IMR-90 (cell line): Measurements from ENCODE around the gene ITGA1. TPM values are rescaled to one million over a fixed set of nuclear protein-coding genes. Genes with fewer than 3 reads are reported as not detected.
A peak's percentile ranks its signal among the peaks of the same experiment; 100 is the strongest.

ENCODE experiments used
- ATAC-seq: fragments of 200-7000 bp; cut with Tn5 transposase; 2 replicates; pipeline ENCODE4 v1.9.1; 2020; ENCODE audit warnings: low read depth, mild to moderate bottlenecking, moderate library complexity
- BruUV-seq: library from RNA; stranded (reverse); fragments of 400-500 nt; replicated peaks from 2 replicates; lab custom pipeline; 2021; lab: Mats Ljungman, UMichigan
- CTCF ChIA-PET: fragments of 300-600 bp; formaldehyde crosslinking; extraction: SDS; loops from one replicate; lab custom pipeline; 2021; ENCODE audit warnings: antibody characterized with exemption; lab: Yijun Ruan, JAX
- POLR2A ChIA-PET: fragments of 300-600 bp; sonication (Branson Sonifier 250); formaldehyde crosslinking; loops from one replicate; lab custom pipeline; 2022; ENCODE audit warnings: antibody characterized with exemption; ENCODE audit not compliant: unreplicated experiment; lab: Charles Lee
- DNase-seq: peaks from one replicate; pipeline ENCODE4 v3.0.0; 2013
- H2AFZ ChIP-seq: replicated peaks from 2 replicates; pipeline ENCODE3; 2013; ENCODE audit warnings: low read length, mild to moderate bottlenecking; ENCODE audit not compliant: poor library complexity
- H2AK5ac ChIP-seq: 2 replicates; pipeline ENCODE4 v1.6.1; 2013; ENCODE audit warnings: low read depth, low read length, inconsistent platforms
- H2AK9ac ChIP-seq: replicated peaks from 2 replicates; pipeline ENCODE3; 2013; ENCODE audit warnings: mild to moderate bottlenecking, low read depth, low read length, moderate library complexity; ENCODE audit not compliant: poor library complexity
- H2BK120ac ChIP-seq: 2 replicates; pipeline ENCODE4 v1.6.1; 2013; ENCODE audit warnings: low read depth, low read length, inconsistent platforms
- H2BK15ac ChIP-seq: 3 replicates; pipeline ENCODE4 v1.6.1; 2013; ENCODE audit warnings: low read depth, low read length, inconsistent platforms
- H2BK20ac ChIP-seq: 2 replicates; pipeline ENCODE4 v1.6.1; 2013; ENCODE audit warnings: low read depth, mild to moderate bottlenecking, inconsistent platforms, low read length, moderate library complexity
- H2BK5ac ChIP-seq: 2 replicates; pipeline ENCODE4 v1.6.1; 2013; ENCODE audit warnings: mild to moderate bottlenecking, low read depth, low read length, inconsistent platforms; ENCODE audit not compliant: poor library complexity, severe bottlenecking
- H3K14ac ChIP-seq: replicated peaks from 2 replicates; pipeline ENCODE4 v1.6.1; 2013; ENCODE audit warnings: low read depth, low read length, inconsistent platforms
- H3K18ac ChIP-seq: 2 replicates; pipeline ENCODE4 v1.6.1; 2013; ENCODE audit warnings: low read depth, low read length, control low read depth
- H3K23ac ChIP-seq: 2 replicates; pipeline ENCODE4 v1.6.1; 2013; ENCODE audit warnings: low read depth, low read length, inconsistent platforms
- H3K27ac ChIP-seq: 2 replicates; pipeline ENCODE4 v1.5.1; 2013; ENCODE audit warnings: mild to moderate bottlenecking, control low read depth, low read length; ENCODE audit not compliant: insufficient read depth
- H3K27me3 ChIP-seq: 2 replicates; pipeline ENCODE4 v1.6.1; 2013; ENCODE audit warnings: low read length; ENCODE audit not compliant: control insufficient read depth, insufficient read depth
- H3K36me3 ChIP-seq: 2 replicates; pipeline ENCODE4 v1.6.1; 2013; ENCODE audit warnings: low read length, mixed read lengths; ENCODE audit not compliant: control insufficient read depth, insufficient read depth
- H3K4ac ChIP-seq: 2 replicates; pipeline ENCODE4 v1.6.1; 2013; ENCODE audit warnings: low read depth, low read length, inconsistent platforms
- H3K4me1 ChIP-seq: 2 replicates; pipeline ENCODE4 v1.6.1; 2013; ENCODE audit warnings: low read length, mixed read lengths; ENCODE audit not compliant: control insufficient read depth, insufficient read depth
- H3K4me2 ChIP-seq: 2 replicates; pipeline ENCODE4 v1.6.1; 2013; ENCODE audit warnings: low read depth, mild to moderate bottlenecking, control low read depth, low read length, moderate library complexity
- H3K4me3 ChIP-seq: 2 replicates; pipeline ENCODE4 v1.5.1; 2013; ENCODE audit warnings: low read depth, mild to moderate bottlenecking, control low read depth, low read length, moderate library complexity; ENCODE audit not compliant: insufficient read depth
- H3K56ac ChIP-seq: 2 replicates; pipeline ENCODE4 v1.6.1; 2013; ENCODE audit warnings: low read length, inconsistent platforms; ENCODE audit not compliant: insufficient read depth; ENCODE audit errors: extremely low read depth
- H3K79me1 ChIP-seq, 2 experiments: 2 replicates each; pipeline ENCODE4 v1.6.1; 2013; ENCODE audit warnings: low read length in 2 of 2, inconsistent platforms in 1 of 2, low read depth in 1 of 2
- H3K9ac ChIP-seq: 2 replicates; pipeline ENCODE4 v1.6.1; 2013; ENCODE audit warnings: low read depth, low read length, control low read depth
- H3K9me1 ChIP-seq: 2 replicates; pipeline ENCODE4 v1.6.1; 2013; ENCODE audit warnings: low read length, inconsistent platforms; ENCODE audit not compliant: insufficient read depth
- H3K9me3 ChIP-seq: 2 replicates; pipeline ENCODE4 v1.6.1; 2013; ENCODE audit warnings: low read length; ENCODE audit not compliant: control insufficient read depth, insufficient read depth
- H4K20me1 ChIP-seq: 2 replicates; pipeline ENCODE4 v1.6.1; 2013; ENCODE audit warnings: low read length, inconsistent platforms; ENCODE audit not compliant: insufficient read depth
- H4K5ac ChIP-seq: 2 replicates; pipeline ENCODE4 v1.6.1; 2013; ENCODE audit warnings: mild to moderate bottlenecking, low read depth, low read length, control low read depth
- H4K8ac ChIP-seq, 2 experiments: 2 replicates each; pipeline ENCODE4 v1.6.1; 2013; ENCODE audit warnings: low read depth in 2 of 2, low read length in 2 of 2, control low read depth in 1 of 2, inconsistent platforms in 1 of 2
- H4K91ac ChIP-seq: 2 replicates; pipeline ENCODE4 v1.6.1; 2013; ENCODE audit warnings: low read depth, low read length, inconsistent platforms; ENCODE audit not compliant: insufficient read depth
- CEBPB ChIP-seq: IDR thresholded peaks from 2 replicates; pipeline ENCODE4 v1.6.1; 2012; ENCODE audit warnings: low read depth, low read length, improper control_type of control experiment
- CHD1 ChIP-seq: IDR thresholded peaks from 2 replicates; pipeline ENCODE4 v1.6.1; 2012; ENCODE audit warnings: low read depth, low read length, improper control_type of control experiment
- ELK1 ChIP-seq: fragments of 150-350 bp; IDR thresholded peaks from 2 replicates; pipeline ENCODE4 v1.6.1; 2016; ENCODE audit warnings: low read depth, mild to moderate bottlenecking, low read length, moderate library complexity, borderline replicate concordance
- MAFK ChIP-seq: IDR thresholded peaks from 2 replicates; pipeline ENCODE4 v1.6.1; 2012; ENCODE audit warnings: low read depth, low read length, improper control_type of control experiment
- MAZ ChIP-seq: IDR thresholded peaks from 2 replicates; pipeline ENCODE4 v1.6.1; 2012; ENCODE audit warnings: low read depth, mild to moderate bottlenecking, low read length, improper control_type of control experiment, moderate library complexity, borderline replicate concordance
- POLR2A ChIP-seq: IDR thresholded peaks from 2 replicates; pipeline ENCODE4 v1.6.1; 2012; ENCODE audit warnings: mild to moderate bottlenecking, low read depth, low read length
- RCOR1 ChIP-seq: IDR thresholded peaks from 2 replicates; pipeline ENCODE4 v1.6.1; 2012; ENCODE audit warnings: mild to moderate bottlenecking, low read length, improper control_type of control experiment; ENCODE audit not compliant: insufficient replicate concordance
- RFX5 ChIP-seq: IDR thresholded peaks from 2 replicates; pipeline ENCODE4 v1.8.0; 2012; ENCODE audit warnings: low read depth, mild to moderate bottlenecking, low read length, moderate library complexity
- SMC3 ChIP-seq: fragments of 150-350 bp; IDR thresholded peaks from 2 replicates; pipeline ENCODE4 v1.6.1; 2016; ENCODE audit warnings: low read depth, mild to moderate bottlenecking, antibody characterized with exemption, low read length, moderate library complexity
- WGBS, 2 experiments: methylation state at CpG; one replicate each; pipeline versions ENCODE4 v1.1.5 to v1.1.7; 2013; ENCODE audit warnings: missing lambda C conversion rate in 2 of 2; ENCODE audit not compliant: insufficient read length in 1 of 2; ENCODE audit errors: extremely low coverage in 2 of 2; 5-methylcytosine and 5-hydroxymethylcytosine counted together
- dilution Hi-C: fragments of 300-500 bp; cut with HindIII; formaldehyde crosslinking; loops from one replicate; pipeline ENCODE4 v1.14.3; 2018; ENCODE audit warnings: low sequenced_read_pairs; ENCODE audit not compliant: unreplicated experiment
- in situ Hi-C: fragments of 300-500 bp; cut with MboI; formaldehyde crosslinking; loops from 3 replicates; pipeline ENCODE4 v1.14.3; 2019; ENCODE audit warnings: low sequenced_read_pairs, inconsistent platforms, mixed read lengths
- intact Hi-C: fragments of 100-400 bp; cut with micrococcal nuclease; formaldehyde crosslinking; loops from 2 replicates; pipeline ENCODE4 v1.10.0; 2022
- polyA plus RNA-seq, 3 experiments: library from polyadenylated mRNA; depleted of rRNA; stranded (reverse); fragments of >200 nt; gene quantifications; 2 replicates each; pipeline ENCODE4 v1.2.3, GENCODE V29; 2012; ENCODE audit warnings: low replicate concordance in 1 of 3
- total RNA-seq: library from RNA; depleted of rRNA; stranded (reverse); fragments of >200 nt; gene quantifications from 2 replicates; pipeline ENCODE4 v1.2.3, GENCODE V29; 2012

The ITGA1 gene
- total and polyA plus RNA-seq, 2 of the 4 experiments (the other 2 are of a cell fraction) = 22.3 to 95.2 TPM

- ChIA-PET CTCF (interaction anchor here (1.6 kb wide), 1 partner anchor 78 kb away, joined by 5 read pairs; no protein-coding TSS in a partner anchor), POLR2A (no interaction called here)
- Histone ChIP-seq H3K9ac (peak overlapping the region; percentile 97; the same call in 1 of the 2 replicates), H4K5ac (no peak overlapping the region; the same call in 1 of the 2 replicates), H3K4me1 (peaks cover 16% of the 10 kb centered on the region), H4K8ac (peak overlapping the region; percentile 91 to 99; a peak in 3 of 4 replicates), H2BK5ac (peak overlapping the region; percentile 94), H3K9me1 (peaks cover 7% of the 10 kb centered on the region), H3K18ac (peak overlapping the region; percentile 24), H3K9me3 (no peaks in the 10 kb centered on the region), H3K14ac (no peak overlapping the region), H2BK120ac (peak overlapping the region; percentile 91), H2AFZ (no peak overlapping the region), H3K56ac (peak overlapping the region; percentile 96), H2BK15ac (no peak overlapping the region; the same call in 2 of the 3 replicates), H3K4me3 (no peak overlapping the region), H2AK5ac (no peak overlapping the region), H3K4me2 (peak overlapping the region; percentile 54; the same call in 1 of the 2 replicates), H4K91ac (no peak overlapping the region), H4K20me1 (no peaks in the 10 kb centered on the region), H2AK9ac (no peak overlapping the region), H3K79me1 (peaks cover 0 to 48% of the 10 kb centered on the region in 2 experiments; a peak in 3 of 4 replicates), H3K23ac (peak overlapping the region; percentile 11; the same call in 1 of the 2 replicates), H3K27ac (peak overlapping the region; percentile 94; the same call in 1 of the 2 replicates), H2BK20ac (peak overlapping the region; percentile 87; the same call in 1 of the 2 replicates), H3K4ac (peak overlapping the region; percentile 92), H3K27me3 (no peaks in the 10 kb centered on the region), H3K36me3 (no peaks in the 10 kb centered on the region)
- dilution Hi-C loops = no loop called here
- in situ Hi-C loops = loop anchor here (5.0 kb wide), 1 partner anchor 35 kb away; no protein-coding TSS in a partner anchor
- BruUV-seq = no TSS peak
- no CpG with 5 or more reads among the region's 2 CpGs for WGBS, 2 experiments
- no peak for TF ChIP-seq RCOR1
- TF ChIP-seq RFX5 = no peak
- TF ChIP-seq CHD1 = no peak
- no peak for TF ChIP-seq ELK1
- no peak for TF ChIP-seq MAZ
- TF ChIP-seq CEBPB = no peak
- TF ChIP-seq SMC3 = no peak; the same call in 1 of the 2 replicates
- peak; percentile 33; the same call in 1 of the 2 replicates for TF ChIP-seq POLR2A
- no peak for TF ChIP-seq MAFK
- intact Hi-C loops = loop anchor here (1.0 to 2.0 kb wide), 2 partner anchors 27 to 37 kb away; no protein-coding TSS in a partner anchor
- ATAC-seq (peak; percentile 51), DNase-seq (peak; percentile 64)
Measured at GRCh38 chr5:52837591-52838001, 49.9 kb downstream of the ITGA1 start.
